ENCODE measurements around the gene DIAPH3.

DIAPH3 gene

GRCh38 chr13:59780058-59780457 lies 383.7 kb downstream of the DIAPH3 start:
- no peak for DNase-seq (ENCODE audit: low spot score)
- CTCF ChIA-PET = interaction anchor here (0.6 to 0.9 kb wide), 2 partner anchors 9 to 223 kb away, joined by 3 to 4 read pairs; no protein-coding TSS in a partner anchor
- TF ChIP-seq CTCF (conservative IDR thresholded peaks at IDR 0.05; ENCODE audit: low read depth) = no peak
- H3K27ac ChIP-seq = no peak overlapping the region
- POLR2A ChIA-PET (ENCODE audit: low non-redundant PET) = no interaction called here

- no peak for TF ChIP-seq CTCF (conservative IDR thresholded peaks at IDR 0.05; ENCODE audit: low read depth)
- ChIA-PET POLR2A (ENCODE audit: low non-redundant PET) (no interaction called here), CTCF (no interaction called here)
- no peak overlapping the region for H3K27ac ChIP-seq
- DNase-seq (ENCODE audit: low spot score) = peak; percentile 69
These were observed 386.6 kb downstream of the DIAPH3 start for GRCh38 chr13:59776924-59777690.

- ChIA-PET CTCF (interaction anchor here (0.5 kb wide), 1 partner anchor 46 kb away, joined by 5 read pairs; no protein-coding TSS in a partner anchor), POLR2A (ENCODE audit: low non-redundant PET) (no interaction called here)
- peak; percentile 15 for DNase-seq (ENCODE audit: low spot score)
These were observed 389.2 kb downstream of the DIAPH3 start for GRCh38 chr13:59774491-59774971.

GRCh38 chr13:59771272-59771671 lies 392.5 kb downstream of the DIAPH3 start:
- ChIA-PET CTCF (interaction anchor here (0.5 to 1.0 kb wide), 8 partner anchors 9 to 379 kb away, joined by 3 to 6 read pairs (median 3); no protein-coding TSS in a partner anchor), POLR2A (ENCODE audit: low non-redundant PET) (no interaction called here)
- TF ChIP-seq CTCF (conservative IDR thresholded peaks at IDR 0.05; ENCODE audit: low read depth) = peak; percentile 52
- DNase-seq (ENCODE audit: low spot score) = peak; percentile 8
- no peak overlapping the region for H3K27ac ChIP-seq

More at GRCh38 chr13:59774491-59774971, 389.2 kb downstream of the DIAPH3 start:
- H3K27ac ChIP-seq = no peak overlapping the region
- no peak for TF ChIP-seq CTCF (conservative IDR thresholded peaks at IDR 0.05; ENCODE audit: low read depth)

- no peak for TF ChIP-seq CTCF (conservative IDR thresholded peaks at IDR 0.05; ENCODE audit: low read depth)
- CTCF ChIA-PET = interaction anchor here (0.7 to 0.9 kb wide), 4 partner anchors 10 to 379 kb away, joined by 3 to 6 read pairs (median 4); no protein-coding TSS in a partner anchor
- no peak for DNase-seq (ENCODE audit: low spot score)
- POLR2A ChIA-PET (ENCODE audit: low non-redundant PET) = no interaction called here
- H3K27ac ChIP-seq = no peak overlapping the region
These were observed 393.3 kb downstream of the DIAPH3 start for GRCh38 chr13:59770451-59770850.

- ChIA-PET POLR2A (ENCODE audit: low non-redundant PET) (no interaction called here), CTCF (interaction anchor here (0.7 kb wide), 1 partner anchor 474 kb away, joined by 3 read pairs; no protein-coding TSS in a partner anchor)
- DNase-seq (ENCODE audit: low spot score) = no peak
- H3K27ac ChIP-seq = no peak overlapping the region
- no peak for TF ChIP-seq CTCF (conservative IDR thresholded peaks at IDR 0.05; ENCODE audit: low read depth)
These were observed 397.5 kb downstream of the DIAPH3 start for GRCh38 chr13:59766236-59766635.

All from RWPE1 (cell line).